Activated CD8-positive, alpha-beta T cell treated with anti-CD3 and anti-CD28 coated beads for 36 hours (primary cell): Measurements from ENCODE around the gene TMEM205. TPM values are rescaled to one million over a fixed set of nuclear protein-coding genes. Genes with fewer than 3 reads are reported as not detected.
A peak's percentile ranks its signal among the peaks of the same experiment; 100 is the strongest.

Experiments
- ATAC-seq: fragments of 200-7000 bp; cut with Tn5 transposase; one replicate; pipeline ENCODE4 v1.10.0; 2021; ENCODE audit warnings: mild to moderate bottlenecking, moderate library complexity
- CTCF ChIA-PET: fragments of 350-600 bp; sonication (Branson Sonifier 250); formaldehyde crosslinking; loops from one replicate; lab custom pipeline; 2021; ENCODE audit warnings: antibody characterized with exemption; lab: Charles Lee
- POLR2A ChIA-PET: fragments of 350-600 bp; sonication (Branson Sonifier 250); formaldehyde crosslinking; loops from one replicate; lab custom pipeline; 2021; ENCODE audit warnings: antibody characterized with exemption; lab: Charles Lee
- DNase-seq: peaks from one replicate; pipeline ENCODE4 v3.0.0-alpha.2; 2020
- H3K27ac Mint-ChIP-seq: one replicate; pipeline ENCODE4 v1.8.0; 2021; ENCODE audit warnings: mild to moderate bottlenecking, mixed read lengths
- H3K27me3 Mint-ChIP-seq: one replicate; pipeline ENCODE4 v1.8.0; 2021; ENCODE audit warnings: mixed read lengths
- H3K36me3 Mint-ChIP-seq: one replicate; pipeline ENCODE4 v1.8.0; 2021; ENCODE audit warnings: low read depth, mixed read lengths
- H3K4me1 Mint-ChIP-seq: one replicate; pipeline ENCODE4 v1.8.0; 2021; ENCODE audit warnings: low read depth, mixed read lengths
- H3K4me3 Mint-ChIP-seq: one replicate; pipeline ENCODE4 v1.8.0; 2021; ENCODE audit warnings: mild to moderate bottlenecking, moderate library complexity, mixed read lengths
- H3K9me3 Mint-ChIP-seq: one replicate; pipeline ENCODE4 v1.8.0; 2021; ENCODE audit warnings: mixed read lengths
- intact Hi-C: fragments of 100-400 bp; cut with micrococcal nuclease; formaldehyde crosslinking; loops from one replicate; pipeline ENCODE4 v1.10.0; 2022
- total RNA-seq, 2 experiments: library from RNA; stranded (reverse); gene quantifications; one replicate each; pipeline ENCODE4 v1.2.3, GENCODE V29; 2021
- TF ChIP-seq, protein P1 (sequence below): fragments of 200-600 bp; IDR thresholded peaks from one replicate; pipeline ENCODE4 v1.8.0; 2022; ENCODE audit warnings: antibody characterized with exemption, mild to moderate bottlenecking

Gene TMEM205
- total RNA-seq, 2 experiments from 2014 or later, result 24.3 to 25.6 TPM

DNA sequence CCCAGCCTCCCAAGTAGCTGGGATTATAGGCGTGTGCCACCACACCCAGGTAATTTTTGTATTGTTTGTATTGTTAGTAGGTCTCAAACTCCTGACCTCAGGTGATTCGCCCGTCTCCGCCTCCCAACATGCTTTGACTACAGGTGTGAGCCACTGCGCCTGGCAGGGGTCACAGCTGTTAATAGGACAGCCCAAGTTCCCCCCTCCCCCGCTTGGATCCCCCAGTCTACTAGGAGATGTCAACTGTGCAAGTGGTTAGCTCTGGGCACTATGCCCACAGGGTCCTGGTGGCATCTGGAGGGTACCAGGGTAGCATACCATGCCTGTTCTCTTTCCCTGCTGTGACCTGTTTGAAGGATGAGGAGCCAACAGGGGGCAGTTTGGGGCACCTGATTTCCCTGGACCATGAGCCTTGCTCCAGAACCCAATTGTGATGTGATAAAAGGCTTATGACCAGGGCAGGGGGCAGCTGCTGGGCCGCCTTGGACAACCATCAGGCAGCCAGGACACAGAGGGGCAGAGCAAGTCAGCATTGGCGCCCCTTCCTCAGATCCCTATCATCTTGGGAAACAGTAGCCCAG is 50.3 kb downstream of the TMEM205 start, which contains the start of gene TSPAN16:
TSS of gene TSPAN16 (plus strand) at position 496 of the 581 bp plus-strand sequence. CDS start 138 bp downstream, outside the sequence.
- POLR2A ChIA-PET, result no interaction called here
- Mint-ChIP-seq H3K9me3 (no peaks in the 10 kb centered on the region), H3K36me3 (no peaks in the 10 kb centered on the region), H3K27ac (no peak within 1 kb of the TSS), H3K4me3 (no peak within 1 kb of the TSS), H3K4me1 (peaks cover 10% of the 10 kb centered on the region), H3K27me3 (peaks cover 15% of the 10 kb centered on the region)
- intact Hi-C loops, result loop anchor here (10.0 kb wide), 1 partner anchor 179 kb away; no protein-coding TSS in a partner anchor
- TF ChIP-seq, protein P1, sequence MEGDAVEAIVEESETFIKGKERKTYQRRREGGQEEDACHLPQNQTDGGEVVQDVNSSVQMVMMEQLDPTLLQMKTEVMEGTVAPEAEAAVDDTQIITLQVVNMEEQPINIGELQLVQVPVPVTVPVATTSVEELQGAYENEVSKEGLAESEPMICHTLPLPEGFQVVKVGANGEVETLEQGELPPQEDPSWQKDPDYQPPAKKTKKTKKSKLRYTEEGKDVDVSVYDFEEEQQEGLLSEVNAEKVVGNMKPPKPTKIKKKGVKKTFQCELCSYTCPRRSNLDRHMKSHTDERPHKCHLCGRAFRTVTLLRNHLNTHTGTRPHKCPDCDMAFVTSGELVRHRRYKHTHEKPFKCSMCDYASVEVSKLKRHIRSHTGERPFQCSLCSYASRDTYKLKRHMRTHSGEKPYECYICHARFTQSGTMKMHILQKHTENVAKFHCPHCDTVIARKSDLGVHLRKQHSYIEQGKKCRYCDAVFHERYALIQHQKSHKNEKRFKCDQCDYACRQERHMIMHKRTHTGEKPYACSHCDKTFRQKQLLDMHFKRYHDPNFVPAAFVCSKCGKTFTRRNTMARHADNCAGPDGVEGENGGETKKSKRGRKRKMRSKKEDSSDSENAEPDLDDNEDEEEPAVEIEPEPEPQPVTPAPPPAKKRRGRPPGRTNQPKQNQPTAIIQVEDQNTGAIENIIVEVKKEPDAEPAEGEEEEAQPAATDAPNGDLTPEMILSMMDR, result no peak
- CTCF ChIA-PET, result interaction anchor here (1.3 to 1.8 kb wide), 2 partner anchors 79 to 85 kb away, joined by 3 to 6 read pairs; no protein-coding TSS in a partner anchor
- DNase-seq, result no peak
- no peak for ATAC-seq

DNA sequence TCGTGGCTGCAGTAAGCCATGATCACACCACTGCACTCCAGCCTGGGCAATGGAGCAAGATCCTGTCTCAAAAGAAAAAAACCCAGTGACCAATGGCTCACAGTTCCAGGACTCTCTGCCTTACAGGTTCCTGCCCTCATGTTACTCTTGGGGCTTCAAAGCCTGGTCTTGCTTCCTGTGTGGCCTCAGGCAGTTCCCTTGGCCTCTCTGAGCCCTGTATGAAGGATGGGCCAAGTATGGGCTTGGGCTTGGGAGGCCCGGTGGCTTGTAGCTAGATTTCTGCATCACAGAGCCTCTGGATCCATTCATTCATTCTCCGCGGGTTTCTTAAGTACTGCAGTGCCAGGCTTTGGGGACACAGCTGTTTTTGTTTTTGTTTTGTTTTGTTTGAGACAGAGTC is 50.9 kb downstream of the TMEM205 start:
- no peak for DNase-seq
- no peaks in the 10 kb centered on the region for H3K36me3 Mint-ChIP-seq
- TF ChIP-seq, protein P1, result no peak
- ChIA-PET POLR2A (no interaction called here), CTCF (interaction anchor here (1.3 to 2.0 kb wide), 3 partner anchors 80 to 188 kb away, joined by 3 to 12 read pairs (median 6); no protein-coding TSS in a partner anchor)
- peaks cover 10% of the 10 kb centered on the region for H3K4me1 Mint-ChIP-seq
- no peak for ATAC-seq
- intact Hi-C loops, result loop anchor here (10.0 kb wide), 1 partner anchor 180 kb away; no protein-coding TSS in a partner anchor
- H3K27me3 Mint-ChIP-seq, result peaks cover 15% of the 10 kb centered on the region
- H3K4me3 Mint-ChIP-seq, result no peak overlapping the region
- no peak overlapping the region for H3K27ac Mint-ChIP-seq
- H3K9me3 Mint-ChIP-seq, result no peaks in the 10 kb centered on the region

DNA sequence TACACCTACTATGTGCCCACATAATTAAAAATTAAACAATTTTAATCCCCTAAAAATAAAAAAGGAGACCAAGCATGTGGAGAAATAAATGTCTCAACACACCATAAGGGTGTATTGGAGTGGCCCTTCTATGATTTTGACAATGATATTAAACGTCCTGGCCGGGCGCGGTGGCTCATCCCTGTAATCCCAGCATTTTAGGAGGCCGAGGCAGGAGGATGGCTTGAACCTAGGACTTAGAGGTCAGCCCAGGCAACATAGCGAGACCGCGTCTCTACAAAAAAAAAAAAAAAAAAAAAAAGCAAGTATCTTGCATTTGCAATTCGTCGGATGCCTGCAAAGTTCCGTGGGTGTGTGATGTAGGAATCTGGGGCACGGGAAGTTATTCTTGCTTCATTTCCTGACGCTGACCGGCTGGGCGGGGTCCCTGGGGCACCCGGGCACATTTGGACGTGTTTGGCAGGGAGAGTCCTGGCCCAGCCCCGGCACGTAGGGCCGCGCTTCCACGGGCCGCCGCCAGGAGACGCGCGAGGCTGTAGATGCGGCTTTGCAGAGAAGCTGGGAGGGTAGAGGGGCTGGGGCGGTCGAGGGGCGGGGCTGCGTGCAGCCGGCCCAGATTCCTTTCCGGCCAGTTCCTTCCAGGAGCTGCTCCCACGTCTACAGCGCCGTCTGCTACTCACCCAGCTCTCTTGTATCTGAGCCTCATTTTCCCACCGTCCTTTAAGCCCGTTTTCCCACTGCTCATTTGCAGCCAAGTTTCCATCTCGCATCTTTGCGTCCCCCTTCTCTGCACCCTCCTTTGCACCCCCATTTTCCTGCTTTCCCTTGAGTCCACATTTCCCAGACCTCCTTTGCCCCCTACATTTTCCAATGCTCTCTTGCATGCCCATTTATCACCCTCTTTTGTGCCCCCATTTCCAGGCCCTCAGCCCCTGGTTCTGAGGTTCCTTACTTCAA is 52.4 kb downstream of the TMEM205 start:
- ChIA-PET CTCF (interaction anchor here (0.6 to 2.0 kb wide), 17 partner anchors 10 to 189 kb away, joined by 3 to 12 read pairs (median 3); partner anchors contain the start of genes CCDC159, SWSAP1 and TMEM205), POLR2A (no interaction called here)
- intact Hi-C loops, result loop anchor here (10.0 kb wide), 1 partner anchor 181 kb away; no protein-coding TSS in a partner anchor
- Mint-ChIP-seq H3K9me3 (no peaks in the 10 kb centered on the region), H3K27ac (no peak overlapping the region), H3K4me3 (peak overlapping the region; percentile 47), H3K27me3 (peaks cover 19% of the 10 kb centered on the region), H3K4me1 (peaks cover 10% of the 10 kb centered on the region), H3K36me3 (no peaks in the 10 kb centered on the region)
- DNase-seq (peak; percentile 91), ATAC-seq (peak; percentile 100)
- TF ChIP-seq, protein P1, result peak; percentile 98

Other genes starting within 250 kb of the TMEM205 start
- 10 to 100 TPM; 60.5 to 70.9 TPM for gene SPC24, start 190.5 kb downstream of the TMEM205 start, total RNA-seq
- gene KANK2, start 148.7 kb downstream of the TMEM205 start, total RNA-seq, result 1 to 10 TPM; 1.9 to 2.0 TPM
- gene ANGPTL8, start 106.6 kb downstream of the TMEM205 start, total RNA-seq, result not detected
- 1 to 10 TPM; 4.5 to 7.9 TPM for gene DOCK6, start 83.7 kb downstream of the TMEM205 start, total RNA-seq
- not detected for gene TSPAN16, start 50.1 kb downstream of the TMEM205 start, total RNA-seq
- 1 to 10 TPM; 6.7 to 7.0 TPM for gene RAB3D, start 6.6 kb downstream of the TMEM205 start, total RNA-seq
- 10 to 100 TPM in 1 of 2 experiments, 1 to 10 TPM in 1; 9.7 to 10.5 TPM for gene CCDC159, start 251 bp upstream of the TMEM205 start, total RNA-seq
- 1 to 10 TPM; 1.2 to 1.8 TPM for gene PLPPR2, start 9.2 kb upstream of the TMEM205 start, total RNA-seq
- gene SWSAP1, start 28.4 kb upstream of the TMEM205 start, total RNA-seq, result 1 to 10 TPM; 1.5 to 1.8 TPM
- gene EPOR, start 38.0 kb upstream of the TMEM205 start, total RNA-seq, result 1 to 10 TPM; 7.0 to 9.8 TPM
- gene RGL3, start 73.0 kb upstream of the TMEM205 start, total RNA-seq, result not detected
- under 1 TPM; 0.47 to 0.70 TPM for gene ODAD3, start 88.9 kb upstream of the TMEM205 start, total RNA-seq
- 100 to 1,000 TPM; 207 to 211 TPM for gene PRKCSH, start 89.4 kb upstream of the TMEM205 start, total RNA-seq
- gene ELAVL3, start 134.8 kb upstream of the TMEM205 start, total RNA-seq, result not detected
- gene ZNF653, start 159.6 kb upstream of the TMEM205 start, total RNA-seq, result 10 to 100 TPM; 11.1 to 14.7 TPM
- gene ECSIT, start 182.9 kb upstream of the TMEM205 start, total RNA-seq, result 10 to 100 TPM; 51.2 to 53.9 TPM
- gene CNN1, start 192.6 kb upstream of the TMEM205 start, total RNA-seq, result not detected
- 10 to 100 TPM; 41.3 to 45.7 TPM for gene ELOF1, start 213.0 kb upstream of the TMEM205 start, total RNA-seq
- 1 to 10 TPM; 4.7 to 6.2 TPM for gene ACP5, start 231.4 kb upstream of the TMEM205 start, total RNA-seq